ENCODE results near the gene ATG4D. TPM values are rescaled to one million over a fixed set of nuclear protein-coding genes. Genes with fewer than 3 reads are reported as not detected.

ATG4D gene
- total and polyA plus RNA-seq, 2 experiments from 2014 or later, result 6.2 to 18.0 TPM

DNA sequence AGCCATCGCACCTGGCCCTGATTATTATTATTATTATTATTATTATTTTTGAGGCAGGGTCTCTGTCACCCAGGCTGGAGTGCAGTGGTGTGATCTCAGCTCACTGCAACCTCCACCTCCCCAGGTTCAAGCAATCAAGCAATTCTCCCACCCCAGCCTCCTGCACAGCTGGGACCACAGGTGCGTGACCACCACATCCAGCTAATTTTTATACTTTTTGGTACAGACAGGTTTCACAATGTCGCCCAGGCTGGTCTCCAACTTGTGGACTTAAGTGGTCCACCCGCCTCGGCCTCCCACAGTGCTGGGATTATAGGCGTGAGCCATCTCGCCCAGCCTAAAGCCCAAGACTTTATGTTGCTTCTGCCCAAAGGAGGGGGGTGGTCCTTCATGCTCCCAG is 49.4 kb downstream of the ATG4D start:
- Histone ChIP-seq H3K4me2 (ENCODE audit: unreplicated experiment) (no peak overlapping the region), H3F3A (ENCODE audit: insufficient read depth) (no peaks in the 10 kb centered on the region), H2AFZ (no peak overlapping the region), H3K36me3 (ENCODE audit: low read depth) (no peaks in the 10 kb centered on the region), H3K79me2 (ENCODE audit: insufficient read depth) (no peaks in the 10 kb centered on the region), H3K4me1 (ENCODE audit: insufficient read depth) (no peaks in the 10 kb centered on the region), H3K27ac (no peak overlapping the region), H3K4me3 (no peak overlapping the region), H4K20me1 (ENCODE audit: insufficient read depth) (no peaks in the 10 kb centered on the region), H3K9ac (no peak overlapping the region), H3K27me3 (replicated peaks; ENCODE audit: insufficient read depth) (no peaks in the 10 kb centered on the region; the same call in 1 of the 2 replicates), H3K9me2 (ENCODE audit: insufficient read depth) (no peaks in the 10 kb centered on the region), H3K9me3 (ENCODE audit: low read depth) (no peaks in the 10 kb centered on the region)
- no peak for TF ChIP-seq EZH2phosphoT487 (IDR thresholded peaks at IDR 0.05; ENCODE audit: insufficient read depth, low read depth)
- no peak for TF ChIP-seq EZH2 (IDR thresholded peaks at IDR 0.05; ENCODE audit: insufficient read depth, poor library complexity, severe bottlenecking)
- DNase-seq, result no peak
- 77 to 85% methylated on average over 7 of the region's 7 CpGs for WGBS, 2 experiments (ENCODE audit: low coverage in 1 of 2, low lambda C conversion rate in 2 of 2, missing lambda C conversion rate in 2 of 2)
- in situ Hi-C loops (cut with MboI), result no loop called here

DNA sequence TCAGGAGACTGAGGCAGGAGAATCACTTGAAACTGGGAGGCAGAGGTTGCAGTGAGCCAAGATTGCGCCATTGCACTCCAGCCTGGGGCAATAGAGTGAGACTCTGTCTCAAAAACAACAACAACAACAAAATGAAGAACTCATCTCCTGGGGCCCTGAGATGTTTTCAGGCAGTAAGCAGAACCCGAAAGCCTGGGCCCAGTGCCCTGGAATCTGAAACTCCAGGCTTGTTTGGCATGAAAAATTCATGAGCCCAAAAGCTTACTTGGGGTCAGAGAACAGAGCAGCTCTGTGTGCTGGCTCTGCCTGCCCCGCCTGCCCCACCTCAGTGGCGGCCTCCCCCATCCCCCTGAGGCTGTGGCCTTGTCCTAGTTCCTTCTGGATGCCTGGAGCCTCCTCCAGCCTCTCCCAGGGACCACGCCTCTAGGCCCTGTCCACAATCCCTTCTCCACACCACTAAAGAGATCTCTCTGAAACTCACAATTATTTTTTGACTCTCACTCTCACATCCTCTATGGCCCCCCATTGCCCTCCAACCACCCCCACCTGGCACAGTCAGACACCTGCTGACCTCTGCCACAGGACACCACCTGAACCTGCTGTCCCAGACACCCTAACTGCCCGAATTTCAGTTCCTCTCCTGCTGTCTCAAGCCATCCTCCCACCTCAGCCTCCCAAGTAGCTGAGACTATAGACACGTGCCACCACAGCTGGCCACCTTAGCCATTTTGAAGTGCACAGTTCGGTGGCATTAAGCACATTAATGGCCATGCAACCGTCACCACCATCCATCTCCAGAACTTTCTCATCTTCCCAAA is 50.3 kb downstream of the ATG4D start:
- WGBS, 2 experiments (ENCODE audit: low coverage in 1 of 2, low lambda C conversion rate in 2 of 2, missing lambda C conversion rate in 2 of 2), result 40% methylated on average over 7 to 9 of the region's 9 CpGs
- no peak overlapping the region for H2AFZ ChIP-seq

DNA sequence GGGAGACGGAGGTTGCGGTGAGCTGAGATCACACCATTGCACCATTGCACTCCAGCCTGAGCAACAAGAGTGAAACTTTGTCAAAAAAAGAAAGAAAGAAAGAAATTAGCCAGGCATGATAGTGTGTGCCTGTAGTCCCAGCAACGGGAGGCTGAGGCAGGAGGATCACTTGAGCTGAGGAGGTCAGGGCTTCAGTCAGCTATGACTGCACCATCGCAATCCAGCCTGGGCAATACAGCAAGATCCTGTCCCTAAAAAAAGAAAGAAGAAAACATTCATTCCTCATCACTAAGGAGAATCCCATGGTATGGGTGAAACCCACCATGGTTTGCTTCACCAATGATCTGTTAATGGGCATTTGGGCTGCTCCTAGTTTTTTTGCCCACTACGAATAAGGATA is 56.4 kb downstream of the ATG4D start:
- no peaks in the 10 kb centered on the region for H3K79me2 ChIP-seq (ENCODE audit: insufficient read depth)
- no peaks in the 10 kb centered on the region for H4K20me1 ChIP-seq (ENCODE audit: insufficient read depth)
- no peak for DNase-seq
- TF ChIP-seq EZH2 (IDR thresholded peaks at IDR 0.05; ENCODE audit: insufficient read depth, poor library complexity, severe bottlenecking), result no peak
- TF ChIP-seq EZH2phosphoT487 (IDR thresholded peaks at IDR 0.05; ENCODE audit: insufficient read depth, low read depth), result no peak
- no peak overlapping the region for H3K4me3 ChIP-seq
- H3K9me2 ChIP-seq (ENCODE audit: insufficient read depth), result no peaks in the 10 kb centered on the region
- H3K27ac ChIP-seq, result no peak overlapping the region
- WGBS, 2 experiments (ENCODE audit: low coverage in 1 of 2, low lambda C conversion rate in 2 of 2, missing lambda C conversion rate in 2 of 2), result 94% methylated on average over 5 of the region's 5 CpGs
- H3K36me3 ChIP-seq (ENCODE audit: low read depth), result no peaks in the 10 kb centered on the region
- H3K9me3 ChIP-seq (ENCODE audit: low read depth), result no peaks in the 10 kb centered on the region
- H2AFZ ChIP-seq, result no peak overlapping the region
- H3K4me1 ChIP-seq (ENCODE audit: insufficient read depth), result 0 out of 2 replicates have a peak, but pooled peaks cover 3% of the 10 kb centered on the region
- no peak overlapping the region for H3K9ac ChIP-seq
- H3K27me3 ChIP-seq (replicated peaks; ENCODE audit: insufficient read depth), result 0 out of 2 replicates have a peak, but pooled peaks cover 3% of the 10 kb centered on the region
- H3K4me2 ChIP-seq (ENCODE audit: unreplicated experiment), result no peak overlapping the region
- in situ Hi-C loops (cut with MboI), result no loop called here
- H3F3A ChIP-seq (ENCODE audit: insufficient read depth), result no peaks in the 10 kb centered on the region

More for the DNA sequence above, 50.3 kb downstream of the ATG4D start:
- Histone ChIP-seq H3K9me2 (ENCODE audit: insufficient read depth) (no peaks in the 10 kb centered on the region), H3F3A (ENCODE audit: insufficient read depth) (no peaks in the 10 kb centered on the region), H3K79me2 (ENCODE audit: insufficient read depth) (no peaks in the 10 kb centered on the region), H3K9ac (no peak overlapping the region), H3K4me2 (ENCODE audit: unreplicated experiment) (no peak overlapping the region), H3K9me3 (ENCODE audit: low read depth) (no peaks in the 10 kb centered on the region), H3K27me3 (replicated peaks; ENCODE audit: insufficient read depth) (no peaks in the 10 kb centered on the region; the same call in 1 of the 2 replicates), H4K20me1 (ENCODE audit: insufficient read depth) (no peaks in the 10 kb centered on the region), H3K4me1 (ENCODE audit: insufficient read depth) (no peaks in the 10 kb centered on the region), H3K27ac (no peak overlapping the region), H3K4me3 (no peak overlapping the region), H3K36me3 (ENCODE audit: low read depth) (no peaks in the 10 kb centered on the region)
- TF ChIP-seq EZH2phosphoT487 (IDR thresholded peaks at IDR 0.05; ENCODE audit: insufficient read depth, low read depth) (no peak), EZH2 (IDR thresholded peaks at IDR 0.05; ENCODE audit: insufficient read depth, poor library complexity, severe bottlenecking) (no peak)
- DNase-seq, result no peak
- in situ Hi-C loops (cut with MboI), result no loop called here

DNA sequence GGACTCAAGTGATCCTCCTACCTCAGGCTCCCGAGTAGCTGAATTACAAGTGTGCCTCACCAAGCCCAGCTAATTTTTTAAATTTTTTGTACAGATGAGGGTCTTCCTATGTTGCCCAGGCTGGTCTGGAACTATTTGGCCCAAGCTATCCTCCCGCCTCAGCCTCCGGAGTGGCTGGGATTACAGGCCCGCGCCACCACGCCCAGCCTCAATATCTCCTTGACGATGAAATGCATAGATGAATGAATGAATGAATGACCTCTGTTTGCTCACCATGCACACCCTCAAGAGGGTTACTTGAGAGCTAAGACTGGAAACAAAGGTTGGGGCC is 58.3 kb downstream of the ATG4D start:
- Histone ChIP-seq H3K79me2 (ENCODE audit: insufficient read depth) (no peaks in the 10 kb centered on the region), H3K4me2 (ENCODE audit: unreplicated experiment) (no peak overlapping the region), H3K9me2 (ENCODE audit: insufficient read depth) (no peaks in the 10 kb centered on the region), H2AFZ (peak overlapping the region; percentile 61), H3K27me3 (replicated peaks; ENCODE audit: insufficient read depth) (0 out of 2 replicates have a peak, but pooled peaks cover 3% of the 10 kb centered on the region), H3K36me3 (ENCODE audit: low read depth) (no peaks in the 10 kb centered on the region), H3K4me1 (ENCODE audit: insufficient read depth) (0 out of 2 replicates have a peak, but pooled peaks cover 3% of the 10 kb centered on the region), H3F3A (ENCODE audit: insufficient read depth) (no peaks in the 10 kb centered on the region), H3K27ac (no peak overlapping the region), H3K9me3 (ENCODE audit: low read depth) (no peaks in the 10 kb centered on the region), H3K4me3 (0 out of 2 replicates have a peak overlapping the region, but pooled peaks have one; percentile 21), H4K20me1 (ENCODE audit: insufficient read depth) (no peaks in the 10 kb centered on the region), H3K9ac (no peak overlapping the region)
- DNase-seq, result no peak
- in situ Hi-C loops (cut with MboI), result no loop called here
- 8 to 19% methylated on average over 7 of the region's 7 CpGs for WGBS, 2 experiments (ENCODE audit: low coverage in 1 of 2, low lambda C conversion rate in 2 of 2, missing lambda C conversion rate in 2 of 2)
- TF ChIP-seq EZH2phosphoT487 (IDR thresholded peaks at IDR 0.05; ENCODE audit: insufficient read depth, low read depth) (no peak), EZH2 (IDR thresholded peaks at IDR 0.05; ENCODE audit: insufficient read depth, poor library complexity, severe bottlenecking) (no peak)

Data from GM23248 (cell line).